Stimulated activated CD4-positive, alpha-beta T cell treated with anti-CD3 and anti-CD28 coated beads, TNF-alpha, amount 100 ng/mL, for 48 hours (primary cell): ENCODE measurements around the gene DUSP22.
"Not testable (repeated sequence)": the region's sequence is repeated elsewhere in the genome, so short reads cannot be mapped to it uniquely, and the experiment has no call there.

Experiments used
- DNase-seq, 3 donors: peaks; one replicate each; pipeline ENCODE4 v3.0.0-alpha.2; 2020; ENCODE audit warnings: low read depth in 3 of 3

The DUSP22 gene

GRCh38 chr6:323730-324088, 31.4 kb downstream of the DUSP22 start:
- DNase-seq, result no peak

GRCh38 chr6:324116-324728, 31.9 kb downstream of the DUSP22 start:
- no peak for DNase-seq

- no peak for DNase-seq
Observed at GRCh38 chr6:324729-325125, 32.4 kb downstream of the DUSP22 start.

GRCh38 chr6:325161-325860, 33.0 kb downstream of the DUSP22 start:
- DNase-seq, result not testable (repeated sequence)

- DNase-seq, result not testable (repeated sequence)
Observed at GRCh38 chr6:326066-326465, 33.8 kb downstream of the DUSP22 start.

GRCh38 chr6:326896-327537, 34.7 kb downstream of the DUSP22 start:
- no peak for DNase-seq

GRCh38 chr6:327538-328116, 35.3 kb downstream of the DUSP22 start:
- no peak for DNase-seq

GRCh38 chr6:328136-328670, 35.9 kb downstream of the DUSP22 start:
- DNase-seq, result no peak

- DNase-seq, result no peak
Observed at GRCh38 chr6:328924-329323, 36.6 kb downstream of the DUSP22 start.

- DNase-seq, result no peak
Observed at GRCh38 chr6:329888-330691, 37.8 kb downstream of the DUSP22 start.

- no peak for DNase-seq
Observed at GRCh38 chr6:330948-331347, 38.7 kb downstream of the DUSP22 start.

GRCh38 chr6:331622-332521, 39.6 kb downstream of the DUSP22 start:
- DNase-seq, result no peak

- DNase-seq, result no peak
Observed at GRCh38 chr6:332671-333070, 40.4 kb downstream of the DUSP22 start.

GRCh38 chr6:333379-334002, 41.2 kb downstream of the DUSP22 start:
- DNase-seq, result no peak

- no peak for DNase-seq
Observed at GRCh38 chr6:334536-335510, 42.5 kb downstream of the DUSP22 start.

GRCh38 chr6:335572-335971, 43.3 kb downstream of the DUSP22 start:
- DNase-seq, result no peak

- DNase-seq, result no peak
Observed at GRCh38 chr6:336159-337114, 44.1 kb downstream of the DUSP22 start.

- no peak for DNase-seq
Observed at GRCh38 chr6:337805-338368, 45.6 kb downstream of the DUSP22 start.
